ENCODE results near the gene KCNIP1.
A peak's percentile ranks its signal among the peaks of the same experiment; 100 is the strongest.

The KCNIP1 gene

GRCh38 chr5:170636801-170637477 lies 133.1 kb downstream of the KCNIP1 start:
- Histone ChIP-seq H2BK15ac (ENCODE audit: low read depth, poor library complexity, severe bottlenecking) (no peak overlapping the region), H3K79me1 (replicated peaks; ENCODE audit: low read length, poor library complexity, severe bottlenecking) (no peaks in the 10 kb centered on the region)

DNA sequence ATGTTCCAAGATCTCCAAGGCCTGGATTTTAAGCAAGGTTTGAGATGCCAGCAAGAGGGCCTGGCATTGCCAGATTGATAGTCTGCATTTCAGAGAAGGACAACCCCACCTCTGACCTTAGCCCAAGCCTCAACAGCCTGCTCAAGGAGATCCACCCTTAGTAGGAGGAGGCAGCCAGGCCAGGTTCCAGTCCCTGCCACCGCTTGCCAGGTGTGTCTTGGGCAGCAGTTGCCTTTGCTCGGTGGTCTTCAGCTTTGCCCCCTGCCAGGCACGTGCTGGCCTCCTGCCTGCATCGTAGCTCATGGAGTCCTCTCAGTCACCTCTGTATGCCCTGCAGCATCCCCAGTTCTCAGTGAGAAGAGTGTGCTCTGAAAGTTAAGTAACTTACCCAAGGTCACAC lies 134.2 kb downstream of the KCNIP1 start:
- H3K4ac ChIP-seq (ENCODE audit: low read depth in 1 of 2, low read length in 2 of 2), result no peak overlapping the region
- no peak overlapping the region for H2BK5ac ChIP-seq (ENCODE audit: low read depth, low read length, poor library complexity, severe bottlenecking)
- no peak for DNase-seq
- H3K9ac ChIP-seq (ENCODE audit: low read length), result no peak overlapping the region
- no peak overlapping the region for H3K18ac ChIP-seq (ENCODE audit: low read depth in 1 of 2, low read length in 2 of 2)
- no peak overlapping the region for H3K4me2 ChIP-seq (ENCODE audit: low read length, poor library complexity, severe bottlenecking)
- H3K4me3 ChIP-seq (ENCODE audit: insufficient read depth in 1 of 2, low read depth in 1 of 2, low read length in 2 of 2), result no peak overlapping the region
- WGBS, result 91% methylated on average over 4 of the region's 4 CpGs
- H2BK12ac ChIP-seq (ENCODE audit: low read length in 2 of 2), result no peak overlapping the region
- H4K91ac ChIP-seq (ENCODE audit: low read length), result no peak overlapping the region
- H2BK120ac ChIP-seq (ENCODE audit: low read depth, low read length), result no peak overlapping the region
- H3K27me3 ChIP-seq (ENCODE audit: control insufficient read depth in 1 of 2, insufficient read depth in 1 of 2, low read length in 2 of 2), result peaks cover 0 to 52% of the 10 kb centered on the region in 2 experiments
- no peak overlapping the region for H2AFZ ChIP-seq (ENCODE audit: low read depth, low read length)
- no peak overlapping the region for H3K23ac ChIP-seq (ENCODE audit: low read length in 2 of 2)
- H3K27ac ChIP-seq (ENCODE audit: low read length, poor library complexity, severe bottlenecking), result no peak overlapping the region
- no peaks in the 10 kb centered on the region for H3K9me3 ChIP-seq (ENCODE audit: control insufficient read depth, low read length)
- H2AK5ac ChIP-seq (ENCODE audit: low read length, severe bottlenecking), result no peak overlapping the region
- H3K4me1 ChIP-seq (ENCODE audit: control insufficient read depth, insufficient read depth, low read depth, low read length), result peaks cover 7% of the 10 kb centered on the region
- H3K14ac ChIP-seq (ENCODE audit: low read length in 2 of 2), result peak overlapping the region in 1 of 2 experiments; percentile 24
- H3K36me3 ChIP-seq (ENCODE audit: control insufficient read depth in 1 of 2, insufficient read depth in 2 of 2, low read depth in 1 of 2, low read length in 2 of 2), result peaks cover 0 to 13% of the 10 kb centered on the region in 2 experiments
- H4K8ac ChIP-seq (ENCODE audit: low read length), result no peak overlapping the region
- no peak overlapping the region for H2BK15ac ChIP-seq (ENCODE audit: low read depth, poor library complexity, severe bottlenecking)
- H3K79me1 ChIP-seq (replicated peaks; ENCODE audit: low read length, poor library complexity, severe bottlenecking), result no peaks in the 10 kb centered on the region

More at GRCh38 chr5:170636801-170637477, 133.1 kb downstream of the KCNIP1 start:
- no peak overlapping the region for H2BK12ac ChIP-seq (ENCODE audit: low read length in 2 of 2)
- H3K4me2 ChIP-seq (ENCODE audit: low read length, poor library complexity, severe bottlenecking), result no peak overlapping the region
- no peak overlapping the region for H2AFZ ChIP-seq (ENCODE audit: low read depth, low read length)
- no peak overlapping the region for H3K18ac ChIP-seq (ENCODE audit: low read depth in 1 of 2, low read length in 2 of 2)
- H4K91ac ChIP-seq (ENCODE audit: low read length), result no peak overlapping the region
- no peak overlapping the region for H3K14ac ChIP-seq (ENCODE audit: low read length in 2 of 2)
- H2AK5ac ChIP-seq (ENCODE audit: low read length, severe bottlenecking), result no peak overlapping the region
- H3K27me3 ChIP-seq (ENCODE audit: control insufficient read depth in 1 of 2, insufficient read depth in 1 of 2, low read length in 2 of 2), result peaks cover 0 to 48% of the 10 kb centered on the region in 2 experiments
- no peak overlapping the region for H3K9ac ChIP-seq (ENCODE audit: low read length)
- DNase-seq, result no peak
- H2BK120ac ChIP-seq (ENCODE audit: low read depth, low read length), result no peak overlapping the region
- WGBS, result 89% methylated on average over 8 of the region's 8 CpGs
- no peaks in the 10 kb centered on the region for H3K9me3 ChIP-seq (ENCODE audit: control insufficient read depth, low read length)
- no peak overlapping the region for H3K27ac ChIP-seq (ENCODE audit: low read length, poor library complexity, severe bottlenecking)
- no peak overlapping the region for H3K4me3 ChIP-seq (ENCODE audit: insufficient read depth in 1 of 2, low read depth in 1 of 2, low read length in 2 of 2)
- peaks cover 17% of the 10 kb centered on the region for H3K4me1 ChIP-seq (ENCODE audit: control insufficient read depth, insufficient read depth, low read depth, low read length)
- H3K23ac ChIP-seq (ENCODE audit: low read length in 2 of 2), result no peak overlapping the region
- H4K8ac ChIP-seq (ENCODE audit: low read length), result no peak overlapping the region
- no peak overlapping the region for H2BK5ac ChIP-seq (ENCODE audit: low read depth, low read length, poor library complexity, severe bottlenecking)
- H3K36me3 ChIP-seq (ENCODE audit: control insufficient read depth in 1 of 2, insufficient read depth in 2 of 2, low read depth in 1 of 2, low read length in 2 of 2), result peaks cover 0 to 8% of the 10 kb centered on the region in 2 experiments
- no peak overlapping the region for H3K4ac ChIP-seq (ENCODE audit: low read depth in 1 of 2, low read length in 2 of 2)

GRCh38 chr5:170638454-170639220 lies 134.8 kb downstream of the KCNIP1 start:
- WGBS, result 38% methylated on average over 11 of the region's 15 CpGs
- H3K23ac ChIP-seq (ENCODE audit: low read length in 2 of 2), result no peak overlapping the region
- peaks cover 6% of the 10 kb centered on the region for H3K4me1 ChIP-seq (ENCODE audit: control insufficient read depth, insufficient read depth, low read depth, low read length)
- H3K18ac ChIP-seq (ENCODE audit: low read depth in 1 of 2, low read length in 2 of 2), result no peak overlapping the region
- no peak overlapping the region for H2BK12ac ChIP-seq (ENCODE audit: low read length in 2 of 2)
- no peak overlapping the region for H2AFZ ChIP-seq (ENCODE audit: low read depth, low read length)
- H3K9me3 ChIP-seq (ENCODE audit: control insufficient read depth, low read length), result no peaks in the 10 kb centered on the region
- H3K9ac ChIP-seq (ENCODE audit: low read length), result no peak overlapping the region
- no peak overlapping the region for H4K91ac ChIP-seq (ENCODE audit: low read length)
- DNase-seq, result peak; percentile 54
- H3K27ac ChIP-seq (ENCODE audit: low read length, poor library complexity, severe bottlenecking), result no peak overlapping the region
- no peak overlapping the region for H2BK15ac ChIP-seq (ENCODE audit: low read depth, poor library complexity, severe bottlenecking)
- H4K8ac ChIP-seq (ENCODE audit: low read length), result no peak overlapping the region
- peaks cover 5 to 58% of the 10 kb centered on the region in 2 experiments for H3K27me3 ChIP-seq (ENCODE audit: control insufficient read depth in 1 of 2, insufficient read depth in 1 of 2, low read length in 2 of 2)
- H2BK5ac ChIP-seq (ENCODE audit: low read depth, low read length, poor library complexity, severe bottlenecking), result no peak overlapping the region
- no peak overlapping the region for H3K14ac ChIP-seq (ENCODE audit: low read length in 2 of 2)
- H3K4ac ChIP-seq (ENCODE audit: low read depth in 1 of 2, low read length in 2 of 2), result no peak overlapping the region
- no peak overlapping the region for H2AK5ac ChIP-seq (ENCODE audit: low read length, severe bottlenecking)
- H3K36me3 ChIP-seq (ENCODE audit: control insufficient read depth in 1 of 2, insufficient read depth in 2 of 2, low read depth in 1 of 2, low read length in 2 of 2), result peaks cover 0 to 13% of the 10 kb centered on the region in 2 experiments
- H3K4me2 ChIP-seq (ENCODE audit: low read length, poor library complexity, severe bottlenecking), result no peak overlapping the region
- H2BK120ac ChIP-seq (ENCODE audit: low read depth, low read length), result no peak overlapping the region
- H3K79me1 ChIP-seq (replicated peaks; ENCODE audit: low read length, poor library complexity, severe bottlenecking), result no peaks in the 10 kb centered on the region
- H3K4me3 ChIP-seq (ENCODE audit: insufficient read depth in 1 of 2, low read depth in 1 of 2, low read length in 2 of 2), result no peak overlapping the region

- no peak overlapping the region for H3K9ac ChIP-seq (ENCODE audit: low read length)
- H2BK15ac ChIP-seq (ENCODE audit: low read depth, poor library complexity, severe bottlenecking), result no peak overlapping the region
- no peak for DNase-seq
- H2BK5ac ChIP-seq (ENCODE audit: low read depth, low read length, poor library complexity, severe bottlenecking), result no peak overlapping the region
- no peaks in the 10 kb centered on the region for H3K9me3 ChIP-seq (ENCODE audit: control insufficient read depth, low read length)
- H3K27ac ChIP-seq (ENCODE audit: low read length, poor library complexity, severe bottlenecking), result no peak overlapping the region
- no peaks in the 10 kb centered on the region for H3K79me1 ChIP-seq (replicated peaks; ENCODE audit: low read length, poor library complexity, severe bottlenecking)
- no peak overlapping the region for H3K4me3 ChIP-seq (ENCODE audit: insufficient read depth in 1 of 2, low read depth in 1 of 2, low read length in 2 of 2)
- no peak overlapping the region for H3K23ac ChIP-seq (ENCODE audit: low read length in 2 of 2)
- H3K4ac ChIP-seq (ENCODE audit: low read depth in 1 of 2, low read length in 2 of 2), result no peak overlapping the region
- no peak overlapping the region for H3K18ac ChIP-seq (ENCODE audit: low read depth in 1 of 2, low read length in 2 of 2)
- 81% methylated on average over 17 of the region's 17 CpGs for WGBS
- no peak overlapping the region for H4K91ac ChIP-seq (ENCODE audit: low read length)
- no peak overlapping the region for H2BK12ac ChIP-seq (ENCODE audit: low read length in 2 of 2)
- H3K36me3 ChIP-seq (ENCODE audit: control insufficient read depth in 1 of 2, insufficient read depth in 2 of 2, low read depth in 1 of 2, low read length in 2 of 2), result peaks cover 0 to 13% of the 10 kb centered on the region in 2 experiments
- no peak overlapping the region for H2AK5ac ChIP-seq (ENCODE audit: low read length, severe bottlenecking)
- peaks cover 9 to 64% of the 10 kb centered on the region in 2 experiments for H3K27me3 ChIP-seq (ENCODE audit: control insufficient read depth in 1 of 2, insufficient read depth in 1 of 2, low read length in 2 of 2)
- no peak overlapping the region for H2AFZ ChIP-seq (ENCODE audit: low read depth, low read length)
- peaks cover 4% of the 10 kb centered on the region for H3K4me1 ChIP-seq (ENCODE audit: control insufficient read depth, insufficient read depth, low read depth, low read length)
- H3K14ac ChIP-seq (ENCODE audit: low read length in 2 of 2), result no peak overlapping the region
- no peak overlapping the region for H3K4me2 ChIP-seq (ENCODE audit: low read length, poor library complexity, severe bottlenecking)
- H2BK120ac ChIP-seq (ENCODE audit: low read depth, low read length), result no peak overlapping the region
- H4K8ac ChIP-seq (ENCODE audit: low read length), result no peak overlapping the region
Measured at GRCh38 chr5:170639221-170639925, 135.6 kb downstream of the KCNIP1 start.
